Measurements from ENCODE around the gene HSPB8. TPM values are rescaled to one million over a fixed set of nuclear protein-coding genes. Genes with fewer than 3 reads are reported as not detected.

HSPB8 gene
- total RNA-seq, 1 donor: 2.9 TPM

- no peak overlapping the region for H2AFZ ChIP-seq (ENCODE audit: low read length)
- H3K27ac ChIP-seq (ENCODE audit: low read depth, low read length): no peak overlapping the region
Observed at GRCh38 chr12:119158402-119158801, 20.3 kb upstream of the HSPB8 start.

GRCh38 chr12:119159844-119160243, 18.9 kb upstream of the HSPB8 start:
- H3K36me3 ChIP-seq (ENCODE audit: insufficient read depth, low read length): no peaks in the 10 kb centered on the region
- no peak overlapping the region for H3K4me2 ChIP-seq (ENCODE audit: insufficient read depth, low read length)

More at GRCh38 chr12:119158402-119158801, 20.3 kb upstream of the HSPB8 start:
- Histone ChIP-seq H4K20me1 (ENCODE audit: insufficient read depth, low read length) (no peaks in the 10 kb centered on the region), H3K79me2 (ENCODE audit: insufficient read depth, low read length) (no peaks in the 10 kb centered on the region), H3K4me2 (ENCODE audit: insufficient read depth, low read length) (no peak overlapping the region), H3K36me3 (ENCODE audit: insufficient read depth, low read length) (no peaks in the 10 kb centered on the region), H3K4me3 (ENCODE audit: insufficient read depth, low read length) (no peak overlapping the region), H3K4me1 (ENCODE audit: insufficient read depth, low read length) (no peaks in the 10 kb centered on the region), H3K9me3 (ENCODE audit: low read depth, low read length) (no peaks in the 10 kb centered on the region), H3K27me3 (ENCODE audit: insufficient read depth, low read length) (no peaks in the 10 kb centered on the region)
- TF ChIP-seq, protein P1, sequence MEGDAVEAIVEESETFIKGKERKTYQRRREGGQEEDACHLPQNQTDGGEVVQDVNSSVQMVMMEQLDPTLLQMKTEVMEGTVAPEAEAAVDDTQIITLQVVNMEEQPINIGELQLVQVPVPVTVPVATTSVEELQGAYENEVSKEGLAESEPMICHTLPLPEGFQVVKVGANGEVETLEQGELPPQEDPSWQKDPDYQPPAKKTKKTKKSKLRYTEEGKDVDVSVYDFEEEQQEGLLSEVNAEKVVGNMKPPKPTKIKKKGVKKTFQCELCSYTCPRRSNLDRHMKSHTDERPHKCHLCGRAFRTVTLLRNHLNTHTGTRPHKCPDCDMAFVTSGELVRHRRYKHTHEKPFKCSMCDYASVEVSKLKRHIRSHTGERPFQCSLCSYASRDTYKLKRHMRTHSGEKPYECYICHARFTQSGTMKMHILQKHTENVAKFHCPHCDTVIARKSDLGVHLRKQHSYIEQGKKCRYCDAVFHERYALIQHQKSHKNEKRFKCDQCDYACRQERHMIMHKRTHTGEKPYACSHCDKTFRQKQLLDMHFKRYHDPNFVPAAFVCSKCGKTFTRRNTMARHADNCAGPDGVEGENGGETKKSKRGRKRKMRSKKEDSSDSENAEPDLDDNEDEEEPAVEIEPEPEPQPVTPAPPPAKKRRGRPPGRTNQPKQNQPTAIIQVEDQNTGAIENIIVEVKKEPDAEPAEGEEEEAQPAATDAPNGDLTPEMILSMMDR (IDR thresholded peaks at IDR 0.05; ENCODE audit: extremely low read depth, low read depth, low read length): no peak
- DNase-seq (ENCODE audit: insufficient read length, low spot score, missing footprints): no peak

GRCh38 chr12:119167902-119168301, 10.8 kb upstream of the HSPB8 start:
- H3K36me3 ChIP-seq (ENCODE audit: insufficient read depth, low read length): no peaks in the 10 kb centered on the region
- no peaks in the 10 kb centered on the region for H3K9me3 ChIP-seq (ENCODE audit: low read depth, low read length)
- H4K20me1 ChIP-seq (ENCODE audit: insufficient read depth, low read length): no peaks in the 10 kb centered on the region
- no peaks in the 10 kb centered on the region for H3K27me3 ChIP-seq (ENCODE audit: insufficient read depth, low read length)
- no peak overlapping the region for H2AFZ ChIP-seq (ENCODE audit: low read length)
- no peaks in the 10 kb centered on the region for H3K4me1 ChIP-seq (ENCODE audit: insufficient read depth, low read length)
- DNase-seq (ENCODE audit: insufficient read length, low spot score, missing footprints): no peak
- H3K4me2 ChIP-seq (ENCODE audit: insufficient read depth, low read length): no peak overlapping the region
- H3K79me2 ChIP-seq (ENCODE audit: insufficient read depth, low read length): no peaks in the 10 kb centered on the region
- no peak overlapping the region for H3K4me3 ChIP-seq (ENCODE audit: insufficient read depth, low read length)
- TF ChIP-seq, protein P1 (IDR thresholded peaks at IDR 0.05; ENCODE audit: extremely low read depth, low read depth, low read length): no peak
- H3K27ac ChIP-seq (ENCODE audit: low read depth, low read length): no peak overlapping the region

More at GRCh38 chr12:119159844-119160243, 18.9 kb upstream of the HSPB8 start:
- Histone ChIP-seq H3K79me2 (ENCODE audit: insufficient read depth, low read length) (no peaks in the 10 kb centered on the region), H2AFZ (ENCODE audit: low read length) (no peak overlapping the region), H3K4me3 (ENCODE audit: insufficient read depth, low read length) (no peak overlapping the region), H3K9me3 (ENCODE audit: low read depth, low read length) (no peaks in the 10 kb centered on the region), H4K20me1 (ENCODE audit: insufficient read depth, low read length) (no peaks in the 10 kb centered on the region), H3K4me1 (ENCODE audit: insufficient read depth, low read length) (no peaks in the 10 kb centered on the region), H3K27ac (ENCODE audit: low read depth, low read length) (no peak overlapping the region), H3K27me3 (ENCODE audit: insufficient read depth, low read length) (no peaks in the 10 kb centered on the region)
- DNase-seq (ENCODE audit: insufficient read length, low spot score, missing footprints): no peak
- TF ChIP-seq, protein P1 (IDR thresholded peaks at IDR 0.05; ENCODE audit: extremely low read depth, low read depth, low read length): no peak

GRCh38 chr12:119168721-119169120, 10.0 kb upstream of the HSPB8 start:
- no peaks in the 10 kb centered on the region for H3K4me1 ChIP-seq (ENCODE audit: insufficient read depth, low read length)
- H3K79me2 ChIP-seq (ENCODE audit: insufficient read depth, low read length): no peaks in the 10 kb centered on the region
- no peak overlapping the region for H3K4me2 ChIP-seq (ENCODE audit: insufficient read depth, low read length)
- TF ChIP-seq, protein P1 (IDR thresholded peaks at IDR 0.05; ENCODE audit: extremely low read depth, low read depth, low read length): no peak
- H3K4me3 ChIP-seq (ENCODE audit: insufficient read depth, low read length): no peak overlapping the region
- H3K36me3 ChIP-seq (ENCODE audit: insufficient read depth, low read length): no peaks in the 10 kb centered on the region
- no peaks in the 10 kb centered on the region for H3K9me3 ChIP-seq (ENCODE audit: low read depth, low read length)
- no peak overlapping the region for H3K27ac ChIP-seq (ENCODE audit: low read depth, low read length)
- DNase-seq (ENCODE audit: insufficient read length, low spot score, missing footprints): no peak
- no peaks in the 10 kb centered on the region for H3K27me3 ChIP-seq (ENCODE audit: insufficient read depth, low read length)
- H4K20me1 ChIP-seq (ENCODE audit: insufficient read depth, low read length): no peaks in the 10 kb centered on the region
- H2AFZ ChIP-seq (ENCODE audit: low read length): no peak overlapping the region

All from osteoblast (primary cell).